Lung (tissue), 12 donors: ENCODE results near the gene TXNDC5. TPM values are rescaled to one million over a fixed set of nuclear protein-coding genes. Genes with fewer than 3 reads are reported as not detected.
A peak's percentile ranks its signal among the peaks of the same experiment; 100 is the strongest.

Source experiments
- ATAC-seq: fragments of 200-7000 bp; cut with Tn5 transposase; one replicate; pipeline ENCODE4 v1.9.1; 2020; ENCODE audit warnings: moderate number of reproducible peaks; ENCODE audit not compliant: insufficient read depth, low FRiP score
- DNase-seq, 3 donors: peaks; one replicate each; pipeline ENCODE4 v3.0.0-alpha.2; 2013 to 2017
- H3K27ac ChIP-seq, 2 donors: one replicate each; pipeline ENCODE4 v1.5.1; 2013; ENCODE audit warnings: mild to moderate bottlenecking in 2 of 2, moderate library complexity in 2 of 2, control low read depth in 1 of 2, inconsistent platforms in 1 of 2, low read depth in 1 of 2, low read length in 1 of 2
- H3K27me3 ChIP-seq, 3 donors: one replicate each; pipeline ENCODE4 v1.5.1; 2013; ENCODE audit warnings: low read length in 2 of 3; ENCODE audit not compliant: control insufficient read depth in 3 of 3, insufficient read depth in 3 of 3
- H3K36me3 ChIP-seq, 4 donors: one replicate each; pipeline ENCODE4 v1.5.1; 2013; ENCODE audit warnings: low read length in 4 of 4, mild to moderate bottlenecking in 1 of 4, moderate library complexity in 1 of 4; ENCODE audit not compliant: control insufficient read depth in 4 of 4, insufficient read depth in 4 of 4
- H3K4me1 ChIP-seq, 5 donors: one replicate each; pipeline ENCODE4 v1.5.1; 2013; ENCODE audit warnings: low read length in 5 of 5, mild to moderate bottlenecking in 2 of 5, moderate library complexity in 1 of 5; ENCODE audit not compliant: control insufficient read depth in 5 of 5, insufficient read depth in 5 of 5
- H3K4me3 ChIP-seq: one replicate; pipeline ENCODE4 v1.5.1; 2013; ENCODE audit warnings: mild to moderate bottlenecking, control low read depth, moderate library complexity
- H3K9ac ChIP-seq, 2 donors: one replicate each; pipeline ENCODE4 v1.5.1; 2013; ENCODE audit warnings: low read length in 2 of 2, control low read depth in 1 of 2; ENCODE audit not compliant: insufficient read depth in 1 of 2
- H3K9me3 ChIP-seq, 4 donors: one replicate each; pipeline ENCODE4 v1.5.1; 2013; ENCODE audit warnings: low read length in 3 of 4, mild to moderate bottlenecking in 1 of 4, moderate library complexity in 1 of 4; ENCODE audit not compliant: control insufficient read depth in 4 of 4, insufficient read depth in 3 of 4
- WGBS, 2 donors: extraction: QIAGEN DNeasy Blood & Tissue Kit; methylation state at CpG; one replicate each; pipeline ENCODE4 v1.1.7; 2013; 5-methylcytosine and 5-hydroxymethylcytosine counted together
- polyA plus RNA-seq, 2 donors: library from polyadenylated mRNA; stranded (reverse); fragments of 200-250 nt; gene quantifications; one replicate each; pipeline ENCODE4 v1.2.1, GENCODE V29; 2013
- total RNA-seq, 2 donors: library from RNA; depleted of rRNA in 1 of 2; stranded (reverse); fragments of >200 nt in 1 of 2; gene quantifications; one replicate each; pipeline ENCODE4 v1.2.1, GENCODE V29; 2014 to 2021
- TF ChIP-seq, protein P1 (sequence below): IDR thresholded peaks from 2 replicates; pipeline ENCODE4 v1.5.1; 2012; ENCODE audit warnings: mild to moderate bottlenecking; ENCODE audit errors: control extremely low read depth, extremely low read depth
- donor health status: control.
- donor health status: control.
- donor health status: Bipolar disorder and iron deficiency.
- donor health status: healthy.
- donor health status: DM: yes; HTN: yes; CAD: no.

The TXNDC5 gene
- total and polyA plus RNA-seq, 4 donors = 79.2 to 177 (median 123) TPM

DNA sequence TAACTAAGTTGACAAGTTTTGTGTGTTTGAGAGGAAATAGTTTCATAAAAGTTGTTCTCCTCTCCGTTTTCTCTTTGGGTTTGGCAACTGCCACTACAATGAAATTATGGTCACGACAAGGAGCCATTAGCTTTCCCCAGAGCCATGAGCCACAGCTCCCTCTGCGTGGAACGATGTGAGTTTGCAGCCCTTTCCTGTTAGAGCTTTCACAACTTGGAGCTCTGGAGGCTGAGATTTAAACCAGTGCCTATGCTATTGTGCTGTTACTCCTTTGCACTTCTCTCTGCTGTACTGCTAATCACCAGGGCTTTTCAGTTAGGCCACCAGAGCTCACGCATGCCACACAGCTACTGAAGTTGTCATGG, 29.3 kb upstream of the TXNDC5 start:
- Histone ChIP-seq H3K4me1 (no peaks in the 10 kb centered on the region), H3K36me3 (no peaks in the 10 kb centered on the region), H3K27me3 (no peaks in the 10 kb centered on the region), H3K9me3 (no peaks in the 10 kb centered on the region), H3K4me3 (no peak overlapping the region), H3K9ac (no peak overlapping the region), H3K27ac (no peak overlapping the region)
- TF ChIP-seq, protein P1, sequence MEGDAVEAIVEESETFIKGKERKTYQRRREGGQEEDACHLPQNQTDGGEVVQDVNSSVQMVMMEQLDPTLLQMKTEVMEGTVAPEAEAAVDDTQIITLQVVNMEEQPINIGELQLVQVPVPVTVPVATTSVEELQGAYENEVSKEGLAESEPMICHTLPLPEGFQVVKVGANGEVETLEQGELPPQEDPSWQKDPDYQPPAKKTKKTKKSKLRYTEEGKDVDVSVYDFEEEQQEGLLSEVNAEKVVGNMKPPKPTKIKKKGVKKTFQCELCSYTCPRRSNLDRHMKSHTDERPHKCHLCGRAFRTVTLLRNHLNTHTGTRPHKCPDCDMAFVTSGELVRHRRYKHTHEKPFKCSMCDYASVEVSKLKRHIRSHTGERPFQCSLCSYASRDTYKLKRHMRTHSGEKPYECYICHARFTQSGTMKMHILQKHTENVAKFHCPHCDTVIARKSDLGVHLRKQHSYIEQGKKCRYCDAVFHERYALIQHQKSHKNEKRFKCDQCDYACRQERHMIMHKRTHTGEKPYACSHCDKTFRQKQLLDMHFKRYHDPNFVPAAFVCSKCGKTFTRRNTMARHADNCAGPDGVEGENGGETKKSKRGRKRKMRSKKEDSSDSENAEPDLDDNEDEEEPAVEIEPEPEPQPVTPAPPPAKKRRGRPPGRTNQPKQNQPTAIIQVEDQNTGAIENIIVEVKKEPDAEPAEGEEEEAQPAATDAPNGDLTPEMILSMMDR = no peak
- ATAC-seq (no peak), DNase-seq (peak in 1 of 3 donors; percentile 19)
- 37 to 58% methylated on average over 5 of the region's 5 CpGs for WGBS, 2 donors

- DNase-seq (no peak), ATAC-seq (no peak)
- H3K9ac ChIP-seq = no peak overlapping the region
- H3K27ac ChIP-seq = no peak overlapping the region
- H3K36me3 ChIP-seq = no peaks in the 10 kb centered on the region
- 81 to 87% methylated on average over 11 of the region's 11 CpGs for WGBS, 2 donors
- no peaks in the 10 kb centered on the region for H3K27me3 ChIP-seq
- TF ChIP-seq, protein P1 = no peak
- H3K4me3 ChIP-seq = no peak overlapping the region
- H3K9me3 ChIP-seq = no peaks in the 10 kb centered on the region
- no peaks in the 10 kb centered on the region for H3K4me1 ChIP-seq
These were observed 28.7 kb upstream of the TXNDC5 start for GRCh38 chr6:7939184-7939863.

- no peak overlapping the region for H3K9ac ChIP-seq
- WGBS, 2 donors = 46 to 65% methylated on average over 4 of the region's 4 CpGs
- TF ChIP-seq, protein P1 = no peak
- no peaks in the 10 kb centered on the region for H3K4me1 ChIP-seq
- H3K9me3 ChIP-seq = no peaks in the 10 kb centered on the region
- H3K27me3 ChIP-seq = no peaks in the 10 kb centered on the region
- no peak for DNase-seq
- no peaks in the 10 kb centered on the region for H3K36me3 ChIP-seq
- H3K4me3 ChIP-seq = no peak overlapping the region
- ATAC-seq = no peak
- no peak overlapping the region for H3K27ac ChIP-seq
These were observed 28.1 kb upstream of the TXNDC5 start for GRCh38 chr6:7938562-7939183.
